Gastroesophageal sphincter (tissue), 3 donors: ENCODE results near the gene RPL41.

ENCODE experiments used
- EP300 ChIP-seq: sonication (generic); formaldehyde crosslinking; IDR thresholded peaks from one replicate; pipeline ENCODE4 v1.6.1; 2017; ENCODE audit warnings: antibody characterized with exemption, mild to moderate bottlenecking
- POLR2A ChIP-seq, 2 donors: fragments of 450-650 bp; IDR thresholded peaks; one replicate each; pipeline ENCODE4 v1.6.1; 2017; ENCODE audit warnings: antibody characterized with exemption in 2 of 2, mild to moderate bottlenecking in 2 of 2, moderate library complexity in 1 of 2
- TF ChIP-seq, protein P1 (sequence below), 4 experiments: fragments of 200-600 bp in 2 of 4; fragments of 450-650 bp in 2 of 4; sonication (generic) in 1 of 4; IDR thresholded peaks; one replicate each; pipeline ENCODE4 v1.5.1; 2017 to 2019; ENCODE audit warnings: antibody characterized with exemption in 4 of 4, mild to moderate bottlenecking in 2 of 4, moderate library complexity in 2 of 4

DNA sequence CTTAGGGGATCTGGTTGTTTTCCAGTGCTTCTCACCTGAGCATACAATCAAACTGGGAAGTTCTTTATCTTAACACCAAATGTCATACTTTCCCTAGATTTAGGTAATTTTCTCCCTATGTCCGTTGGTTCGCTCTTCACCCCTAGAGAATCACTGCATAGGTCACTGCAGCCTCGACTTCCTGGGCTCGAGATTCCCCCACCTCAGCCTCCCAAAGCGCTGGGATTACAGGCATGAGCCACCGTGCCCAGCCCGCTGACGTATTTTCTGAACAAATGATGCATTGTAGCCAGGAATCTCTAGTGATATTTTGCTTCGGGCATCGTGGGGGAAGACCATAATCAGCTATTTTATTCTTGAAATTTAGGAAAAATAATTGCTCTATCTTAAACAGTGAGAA, 1.1 kb upstream of the RPL41 start:
- TF ChIP-seq, protein P1, sequence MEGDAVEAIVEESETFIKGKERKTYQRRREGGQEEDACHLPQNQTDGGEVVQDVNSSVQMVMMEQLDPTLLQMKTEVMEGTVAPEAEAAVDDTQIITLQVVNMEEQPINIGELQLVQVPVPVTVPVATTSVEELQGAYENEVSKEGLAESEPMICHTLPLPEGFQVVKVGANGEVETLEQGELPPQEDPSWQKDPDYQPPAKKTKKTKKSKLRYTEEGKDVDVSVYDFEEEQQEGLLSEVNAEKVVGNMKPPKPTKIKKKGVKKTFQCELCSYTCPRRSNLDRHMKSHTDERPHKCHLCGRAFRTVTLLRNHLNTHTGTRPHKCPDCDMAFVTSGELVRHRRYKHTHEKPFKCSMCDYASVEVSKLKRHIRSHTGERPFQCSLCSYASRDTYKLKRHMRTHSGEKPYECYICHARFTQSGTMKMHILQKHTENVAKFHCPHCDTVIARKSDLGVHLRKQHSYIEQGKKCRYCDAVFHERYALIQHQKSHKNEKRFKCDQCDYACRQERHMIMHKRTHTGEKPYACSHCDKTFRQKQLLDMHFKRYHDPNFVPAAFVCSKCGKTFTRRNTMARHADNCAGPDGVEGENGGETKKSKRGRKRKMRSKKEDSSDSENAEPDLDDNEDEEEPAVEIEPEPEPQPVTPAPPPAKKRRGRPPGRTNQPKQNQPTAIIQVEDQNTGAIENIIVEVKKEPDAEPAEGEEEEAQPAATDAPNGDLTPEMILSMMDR (IDR thresholded peaks at IDR 0.05): no peak
- no peak for TF ChIP-seq POLR2A (IDR thresholded peaks at IDR 0.05)
- no peak for TF ChIP-seq EP300
